ENCODE results near the gene UBTF.

UBTF gene

GRCh38 chr17:44213403-44214229 lies 5.9 kb downstream of the UBTF start:
- no peak for DNase-seq

DNA sequence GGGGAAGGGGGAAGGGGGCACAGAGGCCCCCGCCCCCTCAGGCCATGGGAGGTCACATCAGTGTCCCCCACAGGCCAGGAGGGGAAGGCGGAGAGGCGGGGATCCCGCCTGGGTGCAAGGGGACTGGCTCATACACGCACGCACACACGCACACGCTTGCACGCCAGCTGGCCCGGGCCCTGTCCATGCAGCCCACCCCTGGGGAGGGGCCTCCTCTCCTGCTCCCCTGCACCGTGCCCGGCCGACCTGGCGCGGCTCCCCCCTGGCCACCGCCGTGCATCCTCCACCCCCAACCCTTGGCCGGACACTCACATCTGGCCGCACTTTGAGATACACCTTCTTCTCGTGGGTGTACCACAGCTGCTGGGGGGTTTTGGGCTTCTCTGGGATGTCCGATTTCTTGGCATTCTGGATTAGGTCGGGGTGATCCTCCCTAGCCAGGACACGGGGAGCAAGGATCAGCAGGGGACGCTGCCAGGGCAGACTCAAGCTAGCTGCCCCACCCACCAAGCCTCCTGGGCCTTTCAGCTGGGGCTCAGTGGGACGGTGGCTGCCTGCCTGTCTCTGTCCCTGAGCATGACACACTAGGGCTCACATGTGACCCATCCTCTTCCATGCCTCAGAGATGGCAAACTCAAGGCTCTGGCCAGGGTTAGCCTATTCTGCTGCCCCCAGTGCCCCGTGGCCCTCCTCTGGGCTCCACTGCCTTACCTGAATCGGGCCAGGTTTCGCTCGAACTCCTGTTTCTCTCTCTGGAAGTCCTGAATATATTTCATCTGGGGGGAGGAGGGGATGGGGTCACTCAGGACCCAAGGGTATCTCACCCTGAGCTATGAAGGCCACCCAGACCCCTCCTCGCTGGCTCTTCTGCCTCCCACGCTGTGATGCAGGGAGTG lies 6.7 kb downstream of the UBTF start:
- DNase-seq, result no peak

- DNase-seq, result no peak
These were observed 7.9 kb downstream of the UBTF start for GRCh38 chr17:44211281-44212265.

DNA sequence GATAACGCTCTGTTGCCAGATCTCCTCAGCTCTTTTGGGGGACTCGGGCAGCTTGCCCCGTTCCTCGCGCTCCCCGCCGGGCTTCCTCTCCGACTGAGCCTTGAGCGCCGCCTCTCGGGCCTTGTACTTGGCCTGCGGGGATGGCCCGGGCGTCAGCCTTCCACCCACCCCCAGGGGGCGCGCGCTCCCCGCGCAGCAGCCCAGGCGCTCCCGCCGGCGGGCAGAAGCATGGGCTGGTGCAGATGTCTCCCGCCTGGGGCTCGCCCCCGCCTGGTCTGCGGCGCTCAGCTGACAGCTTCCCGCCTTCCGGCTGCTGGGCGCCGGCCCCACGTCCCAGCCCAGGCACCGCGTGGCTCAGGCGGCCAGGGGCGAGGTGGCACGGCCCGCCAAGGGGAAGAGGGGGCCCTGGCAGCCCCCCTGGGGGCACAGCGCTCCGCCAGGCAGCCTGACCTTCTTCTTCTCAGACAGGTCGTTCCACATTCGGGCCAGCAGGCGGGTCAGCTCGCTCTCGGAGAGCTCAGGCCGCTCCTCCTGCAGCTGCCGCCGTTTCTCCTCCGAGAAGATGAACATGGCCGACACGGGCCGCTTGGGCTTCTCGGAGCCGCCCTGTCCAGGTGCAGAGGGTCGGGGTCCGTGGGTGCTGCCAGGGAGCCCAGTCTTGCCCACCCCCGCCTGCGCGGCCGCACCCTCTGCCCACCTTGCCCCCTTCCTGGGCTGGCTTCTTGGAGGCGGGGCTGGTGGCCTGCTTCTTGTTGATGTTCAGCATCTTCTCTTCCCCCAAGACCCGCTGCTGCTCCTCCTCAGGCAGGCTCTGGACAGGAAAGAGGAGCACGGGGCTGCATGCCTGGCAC lies 8.9 kb downstream of the UBTF start:
- peak; percentile 82 for DNase-seq

- no peak for DNase-seq
These were observed 9.6 kb downstream of the UBTF start for GRCh38 chr17:44209786-44210341.

DNA sequence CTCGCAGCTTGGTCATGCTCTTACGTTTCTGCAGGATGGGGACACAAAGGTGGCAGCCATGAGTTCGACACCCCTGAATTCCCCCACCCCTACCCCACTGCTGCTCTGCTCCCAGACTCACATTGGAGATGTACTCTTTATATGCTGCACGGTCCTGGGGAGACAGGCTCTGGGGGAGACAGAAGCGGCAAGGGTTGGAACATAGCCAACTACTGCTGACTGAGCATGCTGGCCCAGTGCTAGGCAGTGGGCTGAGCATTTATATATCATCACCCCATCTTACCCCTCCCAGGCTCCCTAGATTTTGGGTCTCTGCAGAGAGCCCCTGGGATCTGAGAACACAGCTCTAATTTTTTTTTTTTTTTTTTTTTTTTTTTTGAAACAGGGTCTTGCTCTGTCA lies 11.7 kb downstream of the UBTF start:
- DNase-seq, result no peak

- no peak for DNase-seq
These were observed 12.2 kb downstream of the UBTF start for GRCh38 chr17:44207319-44207718.

GRCh38 chr17:44206825-44207155 lies 12.7 kb downstream of the UBTF start:
- no peak for DNase-seq

DNA sequence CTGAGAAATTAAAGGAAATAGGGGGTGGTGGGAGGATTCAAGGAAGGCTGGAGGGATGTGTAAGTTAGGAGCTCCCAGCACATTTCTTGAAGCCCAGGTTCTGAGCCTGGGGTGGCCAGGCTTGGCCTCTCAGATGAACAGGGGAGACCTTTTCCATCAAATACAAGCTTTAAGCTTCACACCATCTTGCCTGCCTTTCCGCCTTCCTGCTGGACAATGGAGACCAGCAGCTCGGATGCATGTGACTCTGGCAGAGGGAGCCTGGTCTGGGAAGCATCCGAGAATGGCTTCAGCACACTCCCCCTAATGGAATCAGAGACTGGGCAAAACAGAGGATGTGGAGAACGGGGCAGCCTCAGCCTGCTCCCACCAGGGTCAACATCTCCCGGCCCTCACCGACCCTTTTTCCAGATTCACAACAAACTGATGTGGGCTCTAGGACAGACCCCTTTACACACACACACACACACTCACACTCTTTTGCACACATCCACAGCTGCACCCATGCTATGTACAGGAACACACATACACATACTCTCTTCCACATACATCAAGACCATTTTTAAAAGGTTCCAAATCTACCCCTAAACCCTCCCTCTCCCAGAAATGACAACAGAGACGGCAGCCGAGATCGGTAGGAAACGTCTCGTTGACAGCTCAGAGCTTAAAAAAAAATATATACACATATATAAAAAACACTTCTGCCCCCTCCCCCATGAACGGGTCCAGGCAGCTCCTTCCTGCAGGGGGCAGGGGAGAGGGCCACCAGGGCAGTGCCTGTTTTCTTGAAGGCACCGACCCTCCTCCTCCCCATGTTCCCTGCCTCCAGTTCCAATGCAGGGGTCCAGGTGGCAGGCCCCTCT lies 13.3 kb downstream of the UBTF start:
- DNase-seq, result no peak

GRCh38 chr17:44204441-44204882 lies 15.0 kb downstream of the UBTF start:
- DNase-seq, result no peak

DNA sequence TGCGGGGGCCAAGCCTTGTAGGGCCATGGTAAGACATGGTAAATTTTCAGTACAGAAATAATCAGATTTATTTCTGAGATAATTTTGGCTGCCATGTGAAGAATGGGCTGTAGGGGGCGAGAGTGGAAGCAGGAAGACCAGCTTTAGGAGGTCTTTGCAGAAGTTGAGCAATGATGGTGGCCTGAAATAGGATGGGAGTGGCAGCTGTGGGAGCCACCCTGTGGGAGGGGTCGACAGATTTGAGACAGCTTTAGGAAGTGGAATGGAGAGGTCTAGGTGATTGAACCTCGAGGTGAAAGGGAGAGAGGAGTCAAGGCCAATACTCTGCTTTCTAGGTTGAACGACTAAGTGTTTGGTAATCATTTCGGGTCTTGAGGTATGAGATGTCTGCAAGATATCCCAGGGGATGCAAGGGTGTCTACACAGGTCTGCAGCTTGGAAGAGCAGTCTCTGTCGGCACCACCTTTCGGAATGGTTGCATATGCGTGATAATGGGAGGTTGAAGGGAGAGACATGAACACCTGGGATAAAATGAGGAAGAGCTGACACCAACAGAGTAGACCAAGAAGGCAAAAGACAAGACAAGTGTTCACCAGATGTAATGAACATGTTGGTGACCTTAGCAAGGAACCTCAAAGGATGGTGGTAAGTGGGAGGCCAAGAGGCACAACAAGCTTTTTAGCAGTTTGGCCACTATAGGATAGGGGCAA lies 15.6 kb downstream of the UBTF start:
- DNase-seq, result no peak

GRCh38 chr17:44202756-44203155 lies 16.7 kb downstream of the UBTF start:
- no peak for DNase-seq

DNA sequence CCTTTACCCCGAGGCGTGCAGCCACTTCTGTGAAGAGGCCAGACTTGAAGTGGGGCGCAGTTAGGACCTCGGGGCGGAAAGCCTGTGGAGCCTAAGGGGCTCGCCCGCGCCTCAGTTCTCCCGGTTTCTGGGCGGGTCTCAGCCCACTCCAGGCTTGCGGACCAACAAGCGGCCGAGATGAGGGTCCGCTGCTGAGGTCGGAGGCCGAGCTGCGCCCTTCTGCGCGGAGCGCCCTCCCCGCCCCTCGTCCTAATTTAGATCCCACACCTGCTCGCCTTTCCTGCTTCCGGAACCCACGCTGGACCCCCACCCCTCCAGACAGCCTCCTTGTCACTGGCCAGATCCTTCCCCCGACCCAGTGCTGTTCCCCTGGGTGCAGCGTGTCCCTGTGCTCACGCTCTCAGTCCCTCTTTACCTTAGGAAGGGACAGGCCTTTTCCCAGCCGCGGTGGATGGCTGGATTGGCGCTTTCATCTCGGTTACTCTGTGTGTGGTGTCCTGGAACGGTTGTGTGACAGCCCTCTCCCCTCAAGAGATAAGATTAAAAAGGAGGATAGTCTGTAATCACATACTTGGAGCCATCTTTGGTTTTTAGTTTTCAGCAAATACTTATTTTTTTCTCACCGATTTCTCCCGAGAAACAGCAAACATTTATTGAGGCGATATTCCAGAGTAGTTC lies 18.9 kb downstream of the UBTF start:
- no peak for DNase-seq

DNA sequence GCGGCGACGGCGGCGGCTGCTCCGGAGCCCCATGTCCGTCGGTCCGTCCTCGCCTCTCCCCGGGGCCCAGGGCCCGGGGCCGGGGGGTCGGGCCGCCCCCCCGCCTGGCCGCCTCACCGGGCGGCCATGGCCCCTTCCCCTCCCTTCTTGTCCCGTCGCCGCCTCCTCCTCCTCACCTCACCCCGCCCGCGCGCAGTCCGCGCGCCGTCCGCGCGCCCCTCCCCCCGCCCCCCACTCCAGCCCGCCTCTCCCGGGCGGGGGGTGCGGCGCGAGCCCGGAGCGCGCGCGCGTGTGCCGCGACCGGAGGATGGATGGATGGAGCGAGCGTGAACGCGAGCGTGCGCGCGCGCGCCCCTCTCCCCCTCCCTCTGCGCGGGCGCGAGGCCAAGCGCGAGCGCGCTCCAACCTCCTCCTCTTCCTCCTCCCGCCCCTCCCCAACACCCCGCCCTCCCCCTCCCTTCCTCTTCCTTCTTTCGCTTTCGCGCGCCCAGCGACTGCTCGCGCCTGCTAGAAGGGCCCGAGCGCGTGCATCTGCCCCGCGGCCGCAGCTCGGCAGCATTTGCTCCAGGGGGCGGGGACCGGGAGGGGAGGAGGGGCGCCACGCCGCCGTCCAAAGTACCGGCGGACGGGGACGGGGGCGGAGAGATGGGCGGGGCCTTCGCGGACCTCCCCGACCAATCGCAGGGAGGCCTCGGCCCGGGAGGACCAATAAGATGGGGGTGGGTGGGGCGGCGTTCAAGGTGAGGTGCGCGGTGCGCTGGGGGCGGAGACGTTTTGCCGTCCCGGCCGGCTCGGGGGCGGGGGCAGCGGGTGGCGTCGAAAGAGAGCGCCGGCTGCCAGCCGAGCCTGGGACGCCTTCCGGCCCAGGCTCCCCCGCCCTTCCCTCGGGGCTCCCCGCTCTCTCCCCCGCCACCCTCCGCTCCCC lies 19.7 kb downstream of the UBTF start, which contains the start of gene ATXN7L3:
ATXN7L3 (minus strand) TSS at position 332 of the 925 bp plus-strand sequence. CDS start 1,814 bp downstream, outside the sequence.
- DNase-seq, result peak; percentile 98

GRCh38 chr17:44198721-44199552 lies 20.5 kb downstream of the UBTF start:
- DNase-seq, result peak; percentile 49

GRCh38 chr17:44197980-44198720 lies 21.3 kb downstream of the UBTF start:
- no peak for DNase-seq
